ENCODE measurements around the gene AKR7A3. TPM values are rescaled to one million over a fixed set of nuclear protein-coding genes. Genes with fewer than 3 reads are reported as not detected.

AKR7A3 gene
- total RNA-seq, 1 experiment from 2014 or later, result 1.4 TPM

GRCh38 chr1:19262047-19262446 is 26.5 kb downstream of the AKR7A3 start:
- H3K4me1 ChIP-seq (ENCODE audit: control insufficient read depth, insufficient read depth, low read length), result no peaks in the 10 kb centered on the region
- no TSS peak for BruUV-seq (replicated peaks)
- POLR2A ChIA-PET, result no interaction called here
- H3K27ac ChIP-seq (ENCODE audit: low read length), result no peak overlapping the region
- H3K4me3 ChIP-seq (ENCODE audit: low read depth in 2 of 2, low read length in 2 of 2), result no peak overlapping the region
- H3K27me3 ChIP-seq (ENCODE audit: control insufficient read depth, insufficient read depth, low read length), result no peaks in the 10 kb centered on the region
- TF ChIP-seq TCF7L2 (IDR thresholded peaks at IDR 0.05; ENCODE audit: low read depth, low read length), result no peak
- TF ChIP-seq SIN3A (IDR thresholded peaks at IDR 0.05; ENCODE audit: borderline replicate concordance, insufficient read depth, low read depth, low read length), result no peak
- TF ChIP-seq CTCF (IDR thresholded peaks at IDR 0.05), result no peak
- TF ChIP-seq REST (IDR thresholded peaks at IDR 0.05; ENCODE audit: insufficient read depth in 1 of 2, low read depth in 2 of 2, low read length in 1 of 2), result no peak
- TF ChIP-seq POLR2AphosphoS5 (IDR thresholded peaks at IDR 0.05; ENCODE audit: low read depth, low read length), result no peak; the same call in none of the 2 replicates
- H3K9me3 ChIP-seq (ENCODE audit: control insufficient read depth, insufficient read depth, low read depth, low read length), result no peaks in the 10 kb centered on the region
- intact Hi-C loops (cut with micrococcal nuclease; ENCODE audit: unreplicated experiment), result no loop called here
- ATAC-seq, result peak; percentile 13; the same call in 1 of the 2 replicates
- CTCF ChIA-PET, result no interaction called here
- in situ Hi-C loops (cut with HindIII; ENCODE audit: low pct_unique_long_range_greater_than_20kb, low sequenced_read_pairs), result no loop called here
- H3K36me3 ChIP-seq (ENCODE audit: control insufficient read depth, insufficient read depth, low read length), result 0 out of 2 replicates have a peak, but pooled peaks cover 3% of the 10 kb centered on the region
- DNase-seq (ENCODE audit: low read depth, low spot score), result no peak

- in situ Hi-C loops (cut with HindIII; ENCODE audit: low pct_unique_long_range_greater_than_20kb, low sequenced_read_pairs) (no loop called here), intact Hi-C loops (cut with micrococcal nuclease; ENCODE audit: unreplicated experiment) (no loop called here)
- Histone ChIP-seq H3K9me3 (ENCODE audit: control insufficient read depth, insufficient read depth, low read depth, low read length) (no peaks in the 10 kb centered on the region), H3K27me3 (ENCODE audit: control insufficient read depth, insufficient read depth, low read length) (no peaks in the 10 kb centered on the region), H3K4me3 (ENCODE audit: low read depth in 2 of 2, low read length in 2 of 2) (no peak overlapping the region), H3K4me1 (ENCODE audit: control insufficient read depth, insufficient read depth, low read length) (no peaks in the 10 kb centered on the region), H3K27ac (ENCODE audit: low read length) (no peak overlapping the region; the same call in 1 of the 2 replicates), H3K36me3 (ENCODE audit: control insufficient read depth, insufficient read depth, low read length) (peaks cover 9% of the 10 kb centered on the region; the same call in 1 of the 2 replicates)
- DNase-seq (ENCODE audit: low read depth, low spot score) (no peak), ATAC-seq (peak; percentile 61)
- ChIA-PET CTCF (no interaction called here), POLR2A (interaction anchor here (0.6 kb wide), 1 partner anchor 56 kb away, joined by 3 read pairs; no protein-coding TSS in a partner anchor)
- BruUV-seq (replicated peaks), result no TSS peak
- TF ChIP-seq POLR2AphosphoS5 (IDR thresholded peaks at IDR 0.05; ENCODE audit: low read depth, low read length) (no peak; the same call in 1 of the 2 replicates), REST (IDR thresholded peaks at IDR 0.05; ENCODE audit: insufficient read depth in 1 of 2, low read depth in 2 of 2, low read length in 1 of 2) (no peak), SIN3A (IDR thresholded peaks at IDR 0.05; ENCODE audit: borderline replicate concordance, insufficient read depth, low read depth, low read length) (no peak), CTCF (IDR thresholded peaks at IDR 0.05) (no peak), TCF7L2 (IDR thresholded peaks at IDR 0.05; ENCODE audit: low read depth, low read length) (no peak)
These were observed 28.1 kb downstream of the AKR7A3 start for GRCh38 chr1:19260211-19261138.
